CD4-positive, alpha-beta T cell (primary cell): ENCODE results near the gene MON1B. TPM values are rescaled to one million over a fixed set of nuclear protein-coding genes. Genes with fewer than 3 reads are reported as not detected.

Source experiments
- ATAC-seq: fragments of 200-7000 bp; cut with Tn5 transposase; one replicate; pipeline ENCODE4 v1.10.0; 2022; ENCODE audit warnings: mild to moderate bottlenecking; ENCODE audit not compliant: poor library complexity
- CTCF ChIA-PET: fragments of 350-600 bp; sonication (Branson Sonifier 250); formaldehyde crosslinking; loops from one replicate; lab custom pipeline; 2021; ENCODE audit warnings: antibody characterized with exemption, inconsistent platforms; lab: Charles Lee
- POLR2A ChIA-PET: fragments of 350-600 bp; sonication (Branson Sonifier 250); formaldehyde crosslinking; loops from one replicate; lab custom pipeline; 2021; ENCODE audit warnings: antibody characterized with exemption, inconsistent platforms; lab: Charles Lee
- DNase-seq, 14 experiments: peaks; one replicate each; pipeline ENCODE4 v3.0.0-alpha.2; 2013 to 2020; ENCODE audit warnings: mixed read lengths in 2 of 14
- H3K27ac ChIP-seq, 2 donors: one replicate each; pipeline versions ENCODE4 v1.5.1 to v1.7.0; 2013; ENCODE audit warnings: low read length in 2 of 2, low read depth in 1 of 2, mild to moderate bottlenecking in 1 of 2
- H3K27me3 ChIP-seq, 2 experiments: 1 replicate in 1 of 2; 2 replicates in 1 of 2; pipeline versions ENCODE4 v1.6.1 to v1.7.0; 2013; ENCODE audit warnings: low read length in 2 of 2, control low read depth in 1 of 2, mild to moderate bottlenecking in 1 of 2, moderate library complexity in 1 of 2; ENCODE audit not compliant: insufficient read depth in 2 of 2, control insufficient read depth in 1 of 2
- H3K36me3 ChIP-seq: one replicate; pipeline ENCODE4 v1.6.1; 2013; ENCODE audit warnings: low read length, control low read depth; ENCODE audit not compliant: insufficient read depth
- H3K4me1 ChIP-seq: one replicate; pipeline ENCODE4 v1.6.1; 2013; ENCODE audit warnings: low read length, control low read depth; ENCODE audit not compliant: insufficient read depth
- H3K4me3 ChIP-seq: one replicate; pipeline ENCODE4 v1.5.1; 2013; ENCODE audit warnings: mild to moderate bottlenecking, low read length, moderate library complexity
- H3K9me3 ChIP-seq, 2 experiments: 1 replicate in 1 of 2; 2 replicates in 1 of 2; pipeline versions ENCODE4 v1.6.1 to v1.7.0; 2013; ENCODE audit warnings: low read length in 2 of 2, mild to moderate bottlenecking in 2 of 2, control low read depth in 1 of 2, moderate library complexity in 1 of 2; ENCODE audit not compliant: control insufficient read depth in 1 of 2, insufficient read depth in 1 of 2
- H3K27ac Mint-ChIP-seq: one replicate; pipeline ENCODE4 v1.8.0; 2020; ENCODE audit warnings: mixed read lengths
- H3K27me3 Mint-ChIP-seq: one replicate; pipeline ENCODE4 v1.8.0; 2021; ENCODE audit warnings: mixed read lengths
- H3K36me3 Mint-ChIP-seq: one replicate; pipeline ENCODE4 v1.8.0; 2021; ENCODE audit warnings: low read depth, mixed read lengths
- H3K4me1 Mint-ChIP-seq: one replicate; pipeline ENCODE4 v1.8.0; 2021; ENCODE audit warnings: low read depth, mixed read lengths
- H3K4me3 Mint-ChIP-seq: one replicate; pipeline ENCODE4 v1.8.0; 2020; ENCODE audit warnings: mild to moderate bottlenecking, mixed read lengths
- H3K9me3 Mint-ChIP-seq: one replicate; pipeline ENCODE4 v1.8.0; 2020; ENCODE audit warnings: mixed read lengths
- CTCF ChIP-seq: fragments of 200-600 bp; IDR thresholded peaks from one replicate; pipeline ENCODE4 v1.8.0; 2022; ENCODE audit warnings: antibody characterized with exemption, mild to moderate bottlenecking
- intact Hi-C, 2 experiments: fragments of 100-400 bp; cut with DNase I in 1 of 2; cut with micrococcal nuclease in 1 of 2; formaldehyde crosslinking; loops; one replicate each; pipeline versions ENCODE4 v1.15.1 to v1.9.0; 2023 to 2025; cut with DNase I, micrococcal nuclease
- total RNA-seq, 174 experiments: library from RNA in 2 of 174; stranded (reverse) in 2 of 174; gene quantifications; one replicate each; pipeline ENCODE4 v1.2.3 and lab custom pipeline; 2021 to 2026

The MON1B gene
- total RNA-seq, 2 experiments from 2014 or later: 52.3 to 52.6 TPM

- H3K27ac ChIP-seq: no peak overlapping the region
- POLR2A ChIA-PET: no interaction called here
- peaks cover 8% of the 10 kb centered on the region for H3K4me1 ChIP-seq
- no peak for TF ChIP-seq CTCF
- no peak for DNase-seq
- H3K4me1 Mint-ChIP-seq: peaks cover 7% of the 10 kb centered on the region
- H3K9me3 ChIP-seq: no peaks in the 10 kb centered on the region
- CTCF ChIA-PET: no interaction called here
- no peak overlapping the region for H3K4me3 ChIP-seq
- no peak for ATAC-seq
- H3K36me3 ChIP-seq: no peaks in the 10 kb centered on the region
- H3K36me3 Mint-ChIP-seq: no peaks in the 10 kb centered on the region
- H3K27ac Mint-ChIP-seq: no peak overlapping the region
- H3K9me3 Mint-ChIP-seq: no peaks in the 10 kb centered on the region
- peaks cover 3 to 10% of the 10 kb centered on the region in 2 experiments for H3K27me3 ChIP-seq
- no peak overlapping the region for H3K4me3 Mint-ChIP-seq
- intact Hi-C loops: loop anchor here in 1 of 2 experiments (10.0 kb wide), 1 partner anchor 741 kb away; no protein-coding TSS in a partner anchor
- H3K27me3 Mint-ChIP-seq: peaks cover 27% of the 10 kb centered on the region
These were observed 43.0 kb downstream of the MON1B start for GRCh38 chr16:77233799-77234519.

GRCh38 chr16:77234611-77235010, 43.6 kb downstream of the MON1B start:
- Histone ChIP-seq H3K4me3 (no peak overlapping the region), H3K4me1 (peaks cover 8% of the 10 kb centered on the region), H3K36me3 (no peaks in the 10 kb centered on the region), H3K9me3 (no peaks in the 10 kb centered on the region), H3K27me3 (peaks cover 3 to 10% of the 10 kb centered on the region in 2 experiments), H3K27ac (no peak overlapping the region)
- Mint-ChIP-seq H3K27me3 (peaks cover 27% of the 10 kb centered on the region), H3K27ac (no peak overlapping the region), H3K4me1 (peaks cover 7% of the 10 kb centered on the region), H3K4me3 (no peak overlapping the region), H3K36me3 (no peaks in the 10 kb centered on the region), H3K9me3 (no peaks in the 10 kb centered on the region)
- POLR2A ChIA-PET: no interaction called here
- DNase-seq (no peak), ATAC-seq (no peak)
- TF ChIP-seq CTCF: no peak
- intact Hi-C loops: loop anchor here in 1 of 2 experiments (10.0 kb wide), 1 partner anchor 740 kb away; no protein-coding TSS in a partner anchor
- CTCF ChIA-PET: interaction anchor here (2.4 kb wide), 1 partner anchor 350 kb away, joined by 15 read pairs; no protein-coding TSS in a partner anchor

- Mint-ChIP-seq H3K27ac (no peak overlapping the region), H3K9me3 (no peaks in the 10 kb centered on the region), H3K4me1 (peaks cover 7% of the 10 kb centered on the region), H3K36me3 (no peaks in the 10 kb centered on the region), H3K27me3 (peaks cover 27% of the 10 kb centered on the region), H3K4me3 (peak overlapping the region; percentile 57)
- TF ChIP-seq CTCF: peak; percentile 100
- no peak overlapping the region for H3K27ac ChIP-seq
- ChIA-PET CTCF (interaction anchor here (1.8 to 2.4 kb wide), 3 partner anchors 40 to 349 kb away, joined by 3 to 15 read pairs (median 7); no protein-coding TSS in a partner anchor), POLR2A (no interaction called here)
- H3K4me3 ChIP-seq: peak overlapping the region; percentile 1
- H3K4me1 ChIP-seq: peaks cover 8% of the 10 kb centered on the region
- peaks cover 3 to 10% of the 10 kb centered on the region in 2 experiments for H3K27me3 ChIP-seq
- no peaks in the 10 kb centered on the region for H3K36me3 ChIP-seq
- intact Hi-C loops: loop anchor here (1.0 to 10.0 kb wide), 2 partner anchors 348 to 739 kb away; no protein-coding TSS in a partner anchor
- peak; percentile 99 for ATAC-seq
- DNase-seq: peak; percentile 80 to 93 (median 85)
- no peaks in the 10 kb centered on the region for H3K9me3 ChIP-seq
These were observed 45.1 kb downstream of the MON1B start for GRCh38 chr16:77236063-77236511.
